Endothelial cell of umbilical vein (primary cell): ENCODE results near the gene IQSEC3. TPM values are rescaled to one million over a fixed set of nuclear protein-coding genes. Genes with fewer than 3 reads are reported as not detected.

Source experiments
- BruUV-seq: library from RNA; stranded (reverse); fragments of 400-500 nt; replicated peaks from 2 replicates; lab custom pipeline; 2021; lab: Mats Ljungman, UMichigan
- CTCF ChIA-PET: fragments of 300-600, 350-600 bp; sonication (Branson Sonifier 250); formaldehyde crosslinking; loops from one replicate; lab custom pipeline; 2021; ENCODE audit warnings: antibody characterized with exemption, inconsistent platforms; lab: Charles Lee
- POLR2A ChIA-PET: fragments of 300-600, 350-600 bp; sonication (Branson Sonifier 250); formaldehyde crosslinking; loops from one replicate; lab custom pipeline; 2021; ENCODE audit warnings: antibody characterized with exemption, inconsistent platforms; lab: Charles Lee
- DNase-seq: peaks from one replicate; pipeline ENCODE4 v3.0.0-alpha.2; 2011; ENCODE audit warnings: low read depth, low spot score
- FAIRE-seq: peaks from 2 replicates; lab custom pipeline; 2011; peaks lifted over from hg19 to GRCh38; lab: Jason Lieb, UNC
- H2AFZ ChIP-seq: 2 replicates; pipeline ENCODE4 v1.6.0; 2012; ENCODE audit warnings: low read depth, low read length, control low read depth, inconsistent platforms
- H3K27ac ChIP-seq: 2 replicates; pipeline ENCODE4 v1.5.1; 2011; ENCODE audit warnings: low read depth, mild to moderate bottlenecking, control low read depth, low read length, moderate library complexity; ENCODE audit not compliant: insufficient read depth
- H3K27me3 ChIP-seq, 2 experiments: 2 replicates each; pipeline versions ENCODE4 v1.6.0 to v1.6.1; 2011; ENCODE audit warnings: low read length in 2 of 2, mixed read lengths in 1 of 2; ENCODE audit not compliant: control insufficient read depth in 2 of 2, insufficient read depth in 2 of 2
- H3K36me3 ChIP-seq, 2 experiments: 2 replicates in 1 of 2; 3 replicates in 1 of 2; pipeline ENCODE4 v1.5.1; 2011; ENCODE audit warnings: low read length in 2 of 2, mild to moderate bottlenecking in 1 of 2, moderate library complexity in 1 of 2; ENCODE audit not compliant: control insufficient read depth in 2 of 2, insufficient read depth in 2 of 2; ENCODE audit errors: extremely low read depth in 1 of 2
- H3K4me1 ChIP-seq: 3 replicates; pipeline ENCODE4 v1.5.1; 2011; ENCODE audit warnings: mild to moderate bottlenecking, low read length; ENCODE audit not compliant: control insufficient read depth, insufficient read depth; ENCODE audit errors: extremely low read depth
- H3K4me2 ChIP-seq: 2 replicates; pipeline ENCODE4 v1.6.1; 2011; ENCODE audit warnings: low read length, control low read depth, mixed read lengths; ENCODE audit not compliant: insufficient read depth
- H3K4me3 ChIP-seq, 3 experiments: fragments of 200-600 bp in 1 of 3; sonication (generic), shearing (Covaris generic) in 1 of 3; replicated peaks in 1 of 3; 2 replicates each; pipeline ENCODE4 v1.5.1; 2011 to 2016; ENCODE audit warnings: control low read depth in 3 of 3, low read length in 3 of 3, mild to moderate bottlenecking in 2 of 3, inconsistent platforms in 1 of 3, low read depth in 1 of 3, moderate library complexity in 1 of 3; ENCODE audit not compliant: insufficient read depth in 1 of 3
- H3K79me2 ChIP-seq: 2 replicates; pipeline ENCODE4 v1.6.0; 2012; ENCODE audit warnings: low read length, inconsistent platforms; ENCODE audit not compliant: control insufficient read depth, insufficient read depth
- H3K9ac ChIP-seq: replicated peaks from 2 replicates; pipeline ENCODE3; 2011; ENCODE audit warnings: low read length, control low read depth; ENCODE audit not compliant: insufficient read depth; ENCODE audit errors: extremely low read depth
- H3K9me1 ChIP-seq: replicated peaks from 3 replicates; pipeline ENCODE4 v1.6.0; 2011; ENCODE audit warnings: mild to moderate bottlenecking, low read length; ENCODE audit not compliant: control insufficient read depth, insufficient read depth; ENCODE audit errors: extremely low read depth
- H3K9me3 ChIP-seq: replicated peaks from 2 replicates; pipeline ENCODE4 v1.5.1; 2012; ENCODE audit warnings: low read length, inconsistent platforms; ENCODE audit not compliant: control insufficient read depth, insufficient read depth
- H4K20me1 ChIP-seq: replicated peaks from 2 replicates; pipeline ENCODE3; 2011; ENCODE audit warnings: mild to moderate bottlenecking, low read length; ENCODE audit not compliant: control insufficient read depth, insufficient read depth; ENCODE audit errors: extremely low read depth
- CTCF ChIP-seq, 2 donors: IDR thresholded peaks; 1 replicate in 1 of 2; 2 replicates in 1 of 2; pipeline ENCODE4 v1.5.1; 2011; ENCODE audit warnings: low read length in 2 of 2, mild to moderate bottlenecking in 2 of 2, moderate library complexity in 2 of 2, control low read depth in 1 of 2, inconsistent platforms in 1 of 2, low read depth in 1 of 2; ENCODE audit not compliant: insufficient read depth in 1 of 2; ENCODE audit errors: extremely low read depth in 1 of 2
- FOS ChIP-seq: IDR thresholded peaks from 2 replicates; pipeline ENCODE4 v1.6.1; 2011; ENCODE audit warnings: mild to moderate bottlenecking, low read length, moderate library complexity, borderline replicate concordance; ENCODE audit not compliant: insufficient read depth
- GATA2 ChIP-seq: IDR thresholded peaks from 2 replicates; pipeline ENCODE4 v1.7.0; 2011; ENCODE audit warnings: low read depth, mild to moderate bottlenecking, moderate library complexity, mixed read lengths, low read length; ENCODE audit not compliant: insufficient read length, insufficient read depth
- JUN ChIP-seq: IDR thresholded peaks from 2 replicates; pipeline ENCODE4 v1.6.1; 2011; ENCODE audit warnings: borderline replicate concordance, low read depth; ENCODE audit not compliant: insufficient read length, insufficient read depth
- MAX ChIP-seq: IDR thresholded peaks from 2 replicates; pipeline ENCODE4 v1.6.1; 2011; ENCODE audit not compliant: insufficient read depth, insufficient read length
- MYC ChIP-seq: IDR thresholded peaks from one replicate; pipeline ENCODE4 v1.6.1; 2011; ENCODE audit warnings: mild to moderate bottlenecking, low read depth, low read length
- POLR2A ChIP-seq: IDR thresholded peaks from 2 replicates; pipeline ENCODE4 v1.6.1; 2012; ENCODE audit warnings: low read depth, mild to moderate bottlenecking, control low read depth, low read length
- POLR2AphosphoS5 ChIP-seq: IDR thresholded peaks from 2 replicates; pipeline ENCODE4 v1.6.1; 2012; ENCODE audit warnings: low read depth, mild to moderate bottlenecking, control low read depth, low read length, moderate library complexity; ENCODE audit not compliant: insufficient read depth
- dilution Hi-C: fragments of 300-500 bp; cut with MboI; formaldehyde crosslinking; loops from one replicate; pipeline ENCODE4 v1.15.0; 2019; ENCODE audit warnings: low sequenced_read_pairs; ENCODE audit not compliant: extremely low pct_ligation_motif_present
- intact Hi-C: fragments of 100-400 bp; cut with micrococcal nuclease; formaldehyde crosslinking; loops from one replicate; pipeline ENCODE4 v1.10.0; 2022
- polyA plus RNA-seq, 4 experiments: library from polyadenylated mRNA; depleted of rRNA in 3 of 4; stranded (reverse) in 3 of 4; unstranded in 1 of 4; fragments of >200 nt; gene quantifications; 2 replicates each; pipeline versions ENCODE4 v1.2.1 to v1.2.3, GENCODE V29; 2011 to 2012; ENCODE audit warnings: missing spikeins in 1 of 4
- total RNA-seq: library from RNA; stranded (reverse); gene quantifications from 2 replicates; pipeline ENCODE4 v1.2.3, GENCODE V29; 2021

IQSEC3 gene
- total and polyA plus RNA-seq, 2 donors (not counting 3 experiments of a cell fraction or from before 2014, with no cell fraction given), result not detected

- BruUV-seq, result no TSS peak
- no peaks in the 10 kb centered on the region for H3K9me3 ChIP-seq
- ChIA-PET POLR2A (no interaction called here), CTCF (no interaction called here)
- H3K4me3 ChIP-seq, result no peak overlapping the region
- no peaks in the 10 kb centered on the region for H3K9me1 ChIP-seq
- intact Hi-C loops (no loop called here), dilution Hi-C loops (no loop called here)
- H4K20me1 ChIP-seq, result no peaks in the 10 kb centered on the region
- no peaks in the 10 kb centered on the region for H3K4me1 ChIP-seq
- FAIRE-seq (no peak), DNase-seq (no peak)
- TF ChIP-seq POLR2AphosphoS5 (no peak), JUN (no peak), GATA2 (no peak), MYC (no peak), FOS (no peak), CTCF (IDR thresholded peaks at IDR 0.05; ENCODE audit: extremely low read depth in 1 of 2, insufficient read depth in 1 of 2, low read depth in 1 of 2, low read length in 2 of 2) (no peak), MAX (no peak), POLR2A (no peak)
- no peak overlapping the region for H3K4me2 ChIP-seq
- H3K9ac ChIP-seq, result no peak overlapping the region
- H3K27me3 ChIP-seq, result peaks cover 5 to 6% of the 10 kb centered on the region in 2 experiments
- H2AFZ ChIP-seq, result no peak overlapping the region
- H3K79me2 ChIP-seq, result no peaks in the 10 kb centered on the region
- H3K36me3 ChIP-seq, result no peaks in the 10 kb centered on the region
- no peak overlapping the region for H3K27ac ChIP-seq
Observed at GRCh38 chr12:197347-197746, 130.8 kb downstream of the IQSEC3 start.
